GM12873 (cell line): ENCODE measurements around the gene KCNMA1.

Experiments used
- TF ChIP-seq, protein P1 (sequence below): IDR thresholded peaks from 2 replicates; pipeline ENCODE4 v1.5.1; 2012; ENCODE audit warnings: low read depth, mild to moderate bottlenecking, moderate library complexity, low read length, control low read depth; ENCODE audit not compliant: insufficient read depth; ENCODE audit errors: missing control alignments

KCNMA1 gene

DNA sequence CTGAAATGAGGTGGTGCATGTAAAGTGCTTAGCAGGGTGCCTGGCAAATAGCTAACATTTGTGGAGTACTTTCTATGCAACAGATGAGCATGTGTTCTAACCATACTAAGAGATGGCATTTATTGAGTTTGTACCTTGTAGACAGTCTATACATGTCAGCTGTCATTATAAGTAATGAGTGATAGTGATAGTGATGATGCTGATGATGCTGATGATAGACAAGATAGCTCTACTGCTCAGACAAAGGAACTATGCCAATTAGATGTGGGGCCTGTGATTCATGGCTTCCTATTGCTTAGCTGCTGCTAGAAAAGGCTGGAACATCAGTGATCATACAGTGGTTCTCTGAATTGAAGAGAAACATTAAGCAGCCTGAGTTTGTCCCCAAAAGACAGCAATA is 585.8 kb downstream of the KCNMA1 start:
- TF ChIP-seq, protein P1, sequence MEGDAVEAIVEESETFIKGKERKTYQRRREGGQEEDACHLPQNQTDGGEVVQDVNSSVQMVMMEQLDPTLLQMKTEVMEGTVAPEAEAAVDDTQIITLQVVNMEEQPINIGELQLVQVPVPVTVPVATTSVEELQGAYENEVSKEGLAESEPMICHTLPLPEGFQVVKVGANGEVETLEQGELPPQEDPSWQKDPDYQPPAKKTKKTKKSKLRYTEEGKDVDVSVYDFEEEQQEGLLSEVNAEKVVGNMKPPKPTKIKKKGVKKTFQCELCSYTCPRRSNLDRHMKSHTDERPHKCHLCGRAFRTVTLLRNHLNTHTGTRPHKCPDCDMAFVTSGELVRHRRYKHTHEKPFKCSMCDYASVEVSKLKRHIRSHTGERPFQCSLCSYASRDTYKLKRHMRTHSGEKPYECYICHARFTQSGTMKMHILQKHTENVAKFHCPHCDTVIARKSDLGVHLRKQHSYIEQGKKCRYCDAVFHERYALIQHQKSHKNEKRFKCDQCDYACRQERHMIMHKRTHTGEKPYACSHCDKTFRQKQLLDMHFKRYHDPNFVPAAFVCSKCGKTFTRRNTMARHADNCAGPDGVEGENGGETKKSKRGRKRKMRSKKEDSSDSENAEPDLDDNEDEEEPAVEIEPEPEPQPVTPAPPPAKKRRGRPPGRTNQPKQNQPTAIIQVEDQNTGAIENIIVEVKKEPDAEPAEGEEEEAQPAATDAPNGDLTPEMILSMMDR = no peak

DNA sequence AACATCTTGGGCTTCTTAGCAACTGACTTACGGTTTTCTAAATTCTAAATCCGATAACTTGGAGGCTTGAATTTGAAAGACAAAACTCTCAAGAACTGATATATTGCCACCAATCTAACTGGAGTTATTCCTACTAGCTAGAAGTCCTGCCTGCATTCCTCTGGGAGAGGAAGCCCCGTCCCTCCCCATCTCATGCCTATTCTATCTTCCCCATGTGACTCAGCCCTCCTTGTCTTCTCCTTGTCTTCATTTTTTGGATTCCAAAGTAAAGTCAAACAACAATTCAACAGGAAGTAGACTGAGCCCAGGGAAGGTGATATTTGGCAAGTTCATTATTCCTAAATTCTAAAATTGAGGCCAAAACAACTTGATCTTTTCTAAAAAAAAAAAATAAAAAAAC is 587.7 kb downstream of the KCNMA1 start:
- TF ChIP-seq, protein P1 = no peak

DNA sequence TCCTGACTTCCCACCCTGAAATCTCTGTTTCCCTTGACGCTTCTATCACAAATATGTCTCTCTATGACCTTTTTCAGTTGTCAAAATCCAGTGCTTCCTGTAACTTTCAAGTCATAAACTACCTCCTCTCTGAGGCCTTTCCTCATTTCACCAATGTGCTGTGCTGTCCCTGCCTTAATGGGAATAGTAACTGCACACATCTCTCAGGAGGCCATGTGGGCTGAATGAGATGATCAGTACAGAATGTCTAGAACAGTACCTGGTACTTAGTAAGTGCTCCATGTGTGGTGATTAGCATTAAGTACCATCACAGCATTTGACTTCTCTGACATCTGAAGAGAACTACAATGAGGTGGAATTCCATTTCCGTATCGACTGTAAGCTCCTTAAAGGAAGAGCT is 588.5 kb downstream of the KCNMA1 start:
- TF ChIP-seq, protein P1 = no peak

DNA sequence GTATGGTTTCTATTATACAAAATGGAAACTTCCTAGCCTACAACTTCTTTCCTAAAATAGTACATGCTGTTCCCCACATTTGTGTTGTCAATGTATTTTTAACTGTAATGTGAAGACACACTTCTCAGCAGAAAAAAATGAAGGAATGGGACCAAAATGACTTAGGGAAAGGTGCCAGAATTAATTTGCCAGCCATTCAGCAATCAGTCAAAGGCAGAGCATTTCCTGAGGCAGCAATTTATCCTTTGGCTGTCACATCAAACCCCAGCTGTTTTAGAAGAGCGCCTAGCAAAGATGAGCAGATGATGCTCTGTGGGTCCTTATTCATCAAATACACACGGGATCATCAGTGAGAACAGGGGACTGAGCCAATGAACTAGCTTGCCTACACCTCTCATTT is 592.5 kb downstream of the KCNMA1 start:
- TF ChIP-seq, protein P1 = no peak

- TF ChIP-seq, protein P1 = no peak
Observed at GRCh38 chr10:77043420-77043763, 594.2 kb downstream of the KCNMA1 start.

- TF ChIP-seq, protein P1 = no peak
Observed at GRCh38 chr10:77042706-77043419, 594.7 kb downstream of the KCNMA1 start.

- TF ChIP-seq, protein P1 = no peak
Observed at GRCh38 chr10:77041636-77042258, 595.9 kb downstream of the KCNMA1 start.
